Esophagus squamous epithelium (tissue), 5 donors: Measurements from ENCODE around the gene BASP1. TPM values are rescaled to one million over a fixed set of nuclear protein-coding genes. Genes with fewer than 3 reads are reported as not detected.

Experiments used
- DNase-seq: peaks from one replicate; lab custom pipeline; 2025; lab: John Stamatoyannopoulos, UW
- H3K27ac ChIP-seq, 4 donors: fragments of 200-600 bp; sonication (generic); one replicate each; pipeline ENCODE4 v1.5.1; 2016 to 2019; ENCODE audit warnings: mild to moderate bottlenecking in 1 of 4
- H3K27me3 ChIP-seq, 4 donors: fragments of 200-600 bp; sonication (generic); 1 replicate in 3 of 4; 2 replicates in 1 of 4; pipeline versions ENCODE4 v1.5.1 to v1.6.0; 2017 to 2021; ENCODE audit warnings: antibody characterized with exemption in 1 of 4
- H3K36me3 ChIP-seq, 3 donors: fragments of 200-600 bp; sonication (generic); one replicate each; pipeline ENCODE4 v1.5.1; 2016 to 2019
- H3K4me1 ChIP-seq, 3 donors: fragments of 200-600 bp; sonication (generic); one replicate each; pipeline ENCODE4 v1.5.1; 2017 to 2019
- H3K4me3 ChIP-seq, 4 donors: fragments of 200-600 bp; sonication (generic); 1 replicate in 3 of 4; 2 replicates in 1 of 4; pipeline ENCODE4 v1.5.1; 2016 to 2019; ENCODE audit warnings: mild to moderate bottlenecking in 2 of 4, moderate library complexity in 1 of 4
- H3K9me3 ChIP-seq, 3 donors: fragments of 200-600 bp; sonication (generic); one replicate each; pipeline ENCODE4 v1.5.1; 2016 to 2019
- POLR2A ChIP-seq, 4 donors: fragments of 450-650 bp; IDR thresholded peaks; one replicate each; pipeline ENCODE4 v1.6.1; 2017; ENCODE audit warnings: antibody characterized with exemption in 4 of 4, mild to moderate bottlenecking in 4 of 4, moderate library complexity in 3 of 4
- WGBS, 2 donors: methylation state at CpG; one replicate each; pipeline ENCODE4 v1.1.5; 2018; 5-methylcytosine and 5-hydroxymethylcytosine counted together
- intact Hi-C: fragments of 100-400 bp; cut with DNase I; formaldehyde crosslinking; loops from one replicate; pipeline ENCODE4 v1.15.0; 2022
- total RNA-seq, 4 donors: library from RNA; depleted of rRNA; stranded (reverse); fragments of >200 nt; gene quantifications; one replicate each; pipeline ENCODE4 v1.1.0, GENCODE V29; 2016
- TF ChIP-seq, protein P1 (sequence below), 6 experiments: fragments of 450-650 bp in 4 of 6; fragments of 200-600 bp in 2 of 6; sonication (generic) in 2 of 6; IDR thresholded peaks; one replicate each; pipeline ENCODE4 v1.5.1; 2016 to 2019; ENCODE audit warnings: antibody characterized with exemption in 6 of 6, mild to moderate bottlenecking in 4 of 6, moderate library complexity in 4 of 6
- donor health status: DM: yes; HTN: yes; CAD: no.

BASP1 gene
- total RNA-seq, 4 donors from 2014 or later: 5.2 to 16.7 (median 13.6) TPM

DNA sequence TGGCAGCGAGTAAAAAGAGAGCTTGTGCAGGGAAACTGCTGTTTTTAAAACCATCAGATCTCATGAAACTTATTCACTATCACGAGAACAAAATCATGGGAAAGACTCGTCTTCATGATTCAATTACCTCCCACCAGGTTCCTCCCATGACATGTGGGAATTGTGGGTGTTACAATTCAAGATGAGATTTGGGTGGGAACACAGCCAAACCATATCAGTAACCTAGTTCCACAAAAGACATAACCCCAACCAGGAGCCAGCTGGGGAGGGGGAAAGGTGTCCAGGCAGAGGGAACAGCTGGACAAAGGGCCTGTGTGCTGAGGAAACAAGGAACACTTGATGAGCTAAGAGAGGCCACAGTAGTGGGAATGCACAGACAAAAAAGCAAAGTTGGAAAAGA is 71.1 kb downstream of the BASP1 start:
- Histone ChIP-seq H3K4me1 (no peaks in the 10 kb centered on the region), H3K27me3 (no peaks in the 10 kb centered on the region), H3K36me3 (no peaks in the 10 kb centered on the region), H3K27ac (no peak overlapping the region), H3K9me3 (no peaks in the 10 kb centered on the region), H3K4me3 (no peak overlapping the region)
- DNase-seq: no peak
- 89 to 96% methylated on average over 3 of the region's 3 CpGs for WGBS, 2 donors
- intact Hi-C loops: no loop called here
- TF ChIP-seq, protein P1, sequence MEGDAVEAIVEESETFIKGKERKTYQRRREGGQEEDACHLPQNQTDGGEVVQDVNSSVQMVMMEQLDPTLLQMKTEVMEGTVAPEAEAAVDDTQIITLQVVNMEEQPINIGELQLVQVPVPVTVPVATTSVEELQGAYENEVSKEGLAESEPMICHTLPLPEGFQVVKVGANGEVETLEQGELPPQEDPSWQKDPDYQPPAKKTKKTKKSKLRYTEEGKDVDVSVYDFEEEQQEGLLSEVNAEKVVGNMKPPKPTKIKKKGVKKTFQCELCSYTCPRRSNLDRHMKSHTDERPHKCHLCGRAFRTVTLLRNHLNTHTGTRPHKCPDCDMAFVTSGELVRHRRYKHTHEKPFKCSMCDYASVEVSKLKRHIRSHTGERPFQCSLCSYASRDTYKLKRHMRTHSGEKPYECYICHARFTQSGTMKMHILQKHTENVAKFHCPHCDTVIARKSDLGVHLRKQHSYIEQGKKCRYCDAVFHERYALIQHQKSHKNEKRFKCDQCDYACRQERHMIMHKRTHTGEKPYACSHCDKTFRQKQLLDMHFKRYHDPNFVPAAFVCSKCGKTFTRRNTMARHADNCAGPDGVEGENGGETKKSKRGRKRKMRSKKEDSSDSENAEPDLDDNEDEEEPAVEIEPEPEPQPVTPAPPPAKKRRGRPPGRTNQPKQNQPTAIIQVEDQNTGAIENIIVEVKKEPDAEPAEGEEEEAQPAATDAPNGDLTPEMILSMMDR (IDR thresholded peaks at IDR 0.05): no peak
- TF ChIP-seq POLR2A (IDR thresholded peaks at IDR 0.05): no peak

DNA sequence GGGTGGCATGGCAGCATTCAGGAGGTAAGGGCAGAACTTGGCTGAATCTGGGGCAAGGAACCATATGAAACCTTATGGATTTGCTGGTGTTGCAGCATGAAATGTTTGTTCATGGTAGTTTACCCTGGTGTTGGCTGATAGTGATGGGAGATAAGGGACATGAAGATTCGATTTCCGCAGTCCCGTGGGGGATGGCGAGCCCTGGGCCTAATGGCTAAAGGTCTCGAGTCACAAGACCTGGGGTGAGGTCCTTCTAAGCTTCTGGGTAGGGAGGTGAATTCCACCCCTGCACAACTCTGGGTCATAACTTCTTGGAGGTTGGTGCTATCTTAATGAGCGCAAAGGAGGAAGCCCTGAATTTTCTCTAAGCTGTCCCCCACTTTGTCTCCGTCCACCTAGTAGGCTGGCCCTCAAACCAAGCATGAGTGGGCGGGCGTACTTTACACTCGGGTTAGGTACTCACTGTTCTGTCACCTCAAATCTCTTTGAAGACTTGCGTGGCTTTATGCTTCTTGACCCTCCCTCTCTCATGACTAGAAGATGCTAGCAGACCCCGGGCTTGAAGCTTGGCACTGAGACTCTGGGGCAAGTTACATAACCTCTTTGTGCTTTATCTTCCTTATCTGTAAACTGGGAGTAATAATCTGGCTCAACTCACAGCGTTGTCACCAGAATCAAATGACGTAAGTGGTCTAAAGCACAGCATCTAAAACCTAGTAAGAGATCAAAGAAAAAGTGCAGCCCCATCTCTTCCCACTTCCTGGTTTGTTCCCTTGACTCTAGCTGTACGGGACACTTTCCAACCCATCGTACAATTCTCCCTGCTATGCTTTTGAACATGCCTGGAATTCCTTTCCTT is 72.5 kb downstream of the BASP1 start:
- Histone ChIP-seq H3K36me3 (no peaks in the 10 kb centered on the region), H3K9me3 (no peaks in the 10 kb centered on the region), H3K4me1 (no peaks in the 10 kb centered on the region), H3K27ac (no peak overlapping the region), H3K27me3 (no peaks in the 10 kb centered on the region), H3K4me3 (no peak overlapping the region)
- intact Hi-C loops: no loop called here
- no peak for DNase-seq
- WGBS, 2 donors: 84 to 86% methylated on average over 16 of the region's 16 CpGs
- TF ChIP-seq POLR2A (IDR thresholded peaks at IDR 0.05): no peak
- TF ChIP-seq, protein P1 (IDR thresholded peaks at IDR 0.05): no peak

DNA sequence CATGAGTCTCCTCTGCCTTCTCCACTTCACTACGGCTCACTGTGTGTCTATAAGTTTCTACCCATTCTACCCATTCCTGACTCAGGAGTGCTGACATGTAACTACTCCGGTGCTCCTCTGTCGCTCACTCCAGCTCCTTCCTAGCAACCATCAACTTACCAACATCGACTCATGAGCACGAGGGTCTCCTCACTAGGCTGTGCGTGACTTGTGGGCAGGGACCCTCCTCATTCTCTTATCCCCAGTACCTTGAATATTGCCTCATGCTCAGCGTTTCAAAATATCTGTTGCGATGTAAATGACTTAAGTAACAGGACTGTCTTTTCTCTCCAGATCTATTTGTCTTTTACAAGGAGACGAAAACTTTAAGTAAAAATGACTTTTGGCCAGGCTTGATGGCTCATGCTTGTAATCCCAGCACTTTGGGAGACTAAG is 73.1 kb downstream of the BASP1 start:
- TF ChIP-seq, protein P1 (IDR thresholded peaks at IDR 0.05): no peak
- no peak for TF ChIP-seq POLR2A (IDR thresholded peaks at IDR 0.05)
- H3K4me3 ChIP-seq: no peak overlapping the region
- no peaks in the 10 kb centered on the region for H3K9me3 ChIP-seq
- no peaks in the 10 kb centered on the region for H3K36me3 ChIP-seq
- WGBS, 2 donors: 85 to 88% methylated on average over 9 of the region's 9 CpGs
- no peaks in the 10 kb centered on the region for H3K27me3 ChIP-seq
- DNase-seq: no peak
- intact Hi-C loops: no loop called here
- no peak overlapping the region for H3K27ac ChIP-seq
- H3K4me1 ChIP-seq: no peaks in the 10 kb centered on the region

DNA sequence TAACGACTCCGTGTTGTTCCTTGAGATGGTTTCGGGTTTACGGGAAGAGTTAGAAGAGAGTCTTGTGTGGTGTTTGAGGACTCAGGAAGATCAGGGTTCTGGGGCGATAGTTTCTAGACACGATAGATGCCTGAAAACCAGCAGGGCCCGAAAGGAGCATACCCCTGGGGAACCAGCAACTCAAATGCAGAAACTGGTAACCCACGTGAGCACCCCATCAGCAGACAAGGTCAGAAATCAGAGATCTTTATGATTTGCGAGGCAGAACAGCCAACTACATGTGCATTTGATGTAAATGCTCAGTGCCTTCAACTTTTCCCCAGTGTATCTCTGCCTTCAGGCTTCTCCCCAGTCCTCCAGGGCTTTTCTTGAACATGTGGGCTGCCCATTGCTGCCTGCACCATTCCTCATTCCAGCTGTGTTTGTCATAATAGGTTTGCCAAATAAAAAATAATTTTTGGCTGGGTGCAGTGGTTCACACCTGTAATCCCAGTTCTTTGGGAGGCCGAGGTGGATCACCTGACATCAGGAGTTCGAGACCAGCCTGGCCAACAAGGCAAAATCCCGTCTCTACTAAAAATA is 75.1 kb downstream of the BASP1 start:
- H3K4me1 ChIP-seq: no peaks in the 10 kb centered on the region
- DNase-seq: no peak
- no peaks in the 10 kb centered on the region for H3K9me3 ChIP-seq
- TF ChIP-seq, protein P1 (IDR thresholded peaks at IDR 0.05): no peak
- no peak for TF ChIP-seq POLR2A (IDR thresholded peaks at IDR 0.05)
- intact Hi-C loops: no loop called here
- no peaks in the 10 kb centered on the region for H3K36me3 ChIP-seq
- no peak overlapping the region for H3K27ac ChIP-seq
- no peak overlapping the region for H3K4me3 ChIP-seq
- 85 to 89% methylated on average over 9 to 10 of the region's 12 CpGs for WGBS, 2 donors
- H3K27me3 ChIP-seq: no peaks in the 10 kb centered on the region

DNA sequence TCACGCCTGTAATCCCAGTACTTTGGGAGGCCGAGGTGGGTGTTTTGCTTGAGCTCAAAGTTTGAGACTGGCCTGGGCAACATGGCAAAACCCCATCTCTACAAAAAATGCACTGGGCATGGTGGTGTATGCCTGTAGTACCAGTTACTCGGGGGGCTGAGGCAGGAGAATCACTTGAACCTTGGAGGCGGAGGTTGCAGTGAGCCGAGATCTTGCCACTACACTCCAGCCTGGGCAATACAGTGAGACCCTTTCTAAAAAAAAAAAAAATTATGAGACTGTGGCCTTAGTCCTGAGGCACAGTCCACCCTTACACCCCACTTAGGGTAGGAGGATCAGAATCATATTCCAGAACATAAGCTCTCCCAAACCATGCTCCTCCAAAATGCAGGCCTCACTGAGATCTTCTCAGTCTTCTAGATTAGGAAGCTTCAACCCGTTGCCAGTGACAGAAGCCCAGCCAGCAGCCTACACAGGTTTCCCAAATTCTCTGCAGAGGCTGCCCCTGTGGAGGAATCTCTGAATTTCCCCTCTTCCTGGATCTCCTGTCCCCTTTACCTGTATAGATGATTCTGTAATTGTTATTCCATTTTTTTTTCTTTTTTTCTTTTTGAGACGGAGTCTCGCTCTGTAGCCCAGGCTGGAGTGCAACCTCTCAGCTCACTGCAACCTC is 77.3 kb downstream of the BASP1 start:
- no peaks in the 10 kb centered on the region for H3K9me3 ChIP-seq
- no peak for DNase-seq
- no peak overlapping the region for H3K27ac ChIP-seq
- TF ChIP-seq POLR2A (IDR thresholded peaks at IDR 0.05): no peak
- TF ChIP-seq, protein P1 (IDR thresholded peaks at IDR 0.05): no peak
- no peaks in the 10 kb centered on the region for H3K27me3 ChIP-seq
- no peak overlapping the region for H3K4me3 ChIP-seq
- H3K36me3 ChIP-seq: no peaks in the 10 kb centered on the region
- intact Hi-C loops: no loop called here
- no peaks in the 10 kb centered on the region for H3K4me1 ChIP-seq
- 84 to 89% methylated on average over 5 to 6 of the region's 8 CpGs for WGBS, 2 donors
